Activated CD4-positive, alpha-beta memory T cell treated with anti-CD3 and anti-CD28 coated beads for 36 hours (primary cell): ENCODE results near the gene CYTL1. TPM values are rescaled to one million over a fixed set of nuclear protein-coding genes. Genes with fewer than 3 reads are reported as not detected.

Experiments
- CTCF ChIA-PET: fragments of 350-600 bp; sonication (Branson Sonifier 250); formaldehyde crosslinking; loops from one replicate; lab custom pipeline; 2021; ENCODE audit warnings: antibody characterized with exemption, inconsistent platforms; lab: Charles Lee
- POLR2A ChIA-PET: fragments of 350-600 bp; sonication (Branson Sonifier 250); formaldehyde crosslinking; loops from one replicate; lab custom pipeline; 2021; ENCODE audit warnings: antibody characterized with exemption; lab: Charles Lee
- DNase-seq: peaks from one replicate; pipeline ENCODE4 v3.0.0-alpha.2; 2020
- H3K27ac Mint-ChIP-seq: one replicate; pipeline ENCODE4 v1.8.0; 2021; ENCODE audit warnings: mixed read lengths
- H3K27me3 Mint-ChIP-seq: one replicate; pipeline ENCODE4 v1.8.0; 2021; ENCODE audit warnings: mixed read lengths
- H3K36me3 Mint-ChIP-seq: one replicate; pipeline ENCODE4 v1.8.0; 2021; ENCODE audit warnings: mixed read lengths
- H3K4me1 Mint-ChIP-seq: one replicate; pipeline ENCODE4 v1.8.0; 2021; ENCODE audit warnings: low read depth, mixed read lengths
- H3K4me3 Mint-ChIP-seq: one replicate; pipeline ENCODE4 v1.8.0; 2021; ENCODE audit warnings: mild to moderate bottlenecking, mixed read lengths
- H3K9me3 Mint-ChIP-seq: one replicate; pipeline ENCODE4 v1.8.0; 2021; ENCODE audit warnings: mixed read lengths
- intact Hi-C: fragments of 100-400 bp; cut with micrococcal nuclease; formaldehyde crosslinking; loops from one replicate; pipeline ENCODE4 v1.15.1; 2023
- total RNA-seq, 2 experiments: library from RNA; stranded (reverse); gene quantifications; one replicate each; pipeline ENCODE4 v1.2.3, GENCODE V29; 2021

The CYTL1 gene
- total RNA-seq, 2 experiments from 2014 or later = not detected

GRCh38 chr4:4980621-4981230 is 38.5 kb downstream of the CYTL1 start:
- intact Hi-C loops = no loop called here
- Mint-ChIP-seq H3K4me1 (no peaks in the 10 kb centered on the region), H3K27me3 (no peaks in the 10 kb centered on the region), H3K27ac (no peak overlapping the region), H3K36me3 (no peaks in the 10 kb centered on the region), H3K4me3 (no peak overlapping the region), H3K9me3 (peaks cover 6% of the 10 kb centered on the region)
- ChIA-PET CTCF (no interaction called here), POLR2A (no interaction called here)
- no peak for DNase-seq

DNA sequence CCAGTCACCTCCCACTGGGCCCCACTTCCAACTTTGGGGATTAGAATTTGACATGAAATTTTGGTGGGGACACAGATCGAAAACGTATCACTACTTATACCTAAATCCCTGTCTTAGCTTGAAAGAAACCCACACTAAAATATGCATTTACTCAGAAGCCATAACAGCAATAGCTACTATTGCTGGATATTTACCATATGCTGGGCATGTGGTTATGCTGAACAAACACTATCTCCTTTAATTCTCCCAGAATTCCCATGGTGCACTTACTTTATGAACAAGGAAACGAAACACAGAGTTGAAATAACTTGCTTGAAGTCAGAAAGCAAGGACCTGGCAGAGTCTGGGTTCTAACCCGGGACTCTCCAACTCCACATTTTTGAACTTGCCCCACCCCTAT is 39.3 kb downstream of the CYTL1 start:
- Mint-ChIP-seq H3K4me3 (no peak overlapping the region), H3K4me1 (no peaks in the 10 kb centered on the region), H3K27ac (no peak overlapping the region), H3K27me3 (no peaks in the 10 kb centered on the region), H3K9me3 (peaks cover 12% of the 10 kb centered on the region), H3K36me3 (no peaks in the 10 kb centered on the region)
- CTCF ChIA-PET = no interaction called here
- DNase-seq = no peak
- POLR2A ChIA-PET = no interaction called here
- intact Hi-C loops = no loop called here

- H3K36me3 Mint-ChIP-seq = no peaks in the 10 kb centered on the region
- no peaks in the 10 kb centered on the region for H3K4me1 Mint-ChIP-seq
- intact Hi-C loops = no loop called here
- ChIA-PET POLR2A (no interaction called here), CTCF (no interaction called here)
- H3K4me3 Mint-ChIP-seq = no peak overlapping the region
- H3K27ac Mint-ChIP-seq = no peak overlapping the region
- DNase-seq = no peak
- peaks cover 26% of the 10 kb centered on the region for H3K9me3 Mint-ChIP-seq
- no peaks in the 10 kb centered on the region for H3K27me3 Mint-ChIP-seq
Measured at GRCh38 chr4:4974727-4975126, 44.5 kb downstream of the CYTL1 start.

DNA sequence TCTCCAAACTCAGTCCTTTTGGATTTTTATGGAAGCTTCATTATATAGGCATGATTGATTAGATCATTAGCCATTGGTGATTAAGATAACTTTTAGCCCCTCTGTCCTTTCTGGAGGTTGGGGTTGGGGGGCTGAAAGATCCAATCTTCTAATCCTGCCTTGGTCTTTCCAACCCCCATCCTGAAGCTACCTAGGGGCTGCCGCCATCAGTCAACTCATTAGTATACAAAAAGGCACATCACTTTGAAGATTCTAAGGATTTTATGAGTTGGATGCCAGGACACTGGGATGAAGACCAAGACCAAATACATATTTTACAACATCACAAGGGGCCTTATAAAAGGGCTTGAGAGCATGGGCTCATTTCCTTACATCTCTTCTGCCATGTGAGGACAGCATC is 47.5 kb downstream of the CYTL1 start:
- Mint-ChIP-seq H3K36me3 (no peaks in the 10 kb centered on the region), H3K4me1 (no peaks in the 10 kb centered on the region), H3K4me3 (no peak overlapping the region), H3K27me3 (no peaks in the 10 kb centered on the region), H3K9me3 (peaks cover 23% of the 10 kb centered on the region), H3K27ac (no peak overlapping the region)
- ChIA-PET POLR2A (no interaction called here), CTCF (no interaction called here)
- no peak for DNase-seq
- intact Hi-C loops = no loop called here

GRCh38 chr4:4969298-4969697 is 50.0 kb downstream of the CYTL1 start:
- POLR2A ChIA-PET = no interaction called here

GRCh38 chr4:4968161-4968725 is 51.0 kb downstream of the CYTL1 start:
- Mint-ChIP-seq H3K4me1 (no peaks in the 10 kb centered on the region), H3K27ac (no peak overlapping the region), H3K36me3 (peaks cover 3% of the 10 kb centered on the region), H3K4me3 (no peak overlapping the region), H3K9me3 (peaks cover 19% of the 10 kb centered on the region), H3K27me3 (peaks cover 1% of the 10 kb centered on the region)
- intact Hi-C loops = no loop called here
- ChIA-PET CTCF (no interaction called here), POLR2A (no interaction called here)
- no peak for DNase-seq

More at GRCh38 chr4:4969298-4969697, 50.0 kb downstream of the CYTL1 start:
- CTCF ChIA-PET = no interaction called here
- H3K4me3 Mint-ChIP-seq = no peak overlapping the region
- DNase-seq = no peak
- H3K36me3 Mint-ChIP-seq = no peaks in the 10 kb centered on the region
- peaks cover 1% of the 10 kb centered on the region for H3K27me3 Mint-ChIP-seq
- intact Hi-C loops = no loop called here
- H3K9me3 Mint-ChIP-seq = peaks cover 17% of the 10 kb centered on the region
- no peak overlapping the region for H3K27ac Mint-ChIP-seq
- no peaks in the 10 kb centered on the region for H3K4me1 Mint-ChIP-seq

Other genes starting within 250 kb of the CYTL1 start
- under 1 TPM in 1 of 2 experiments, not detected in 1; 0.12 TPM for gene MSX1, start 159.8 kb downstream of the CYTL1 start, total RNA-seq
- gene STK32B, start 32.0 kb upstream of the CYTL1 start, total RNA-seq = not detected